Measurements from ENCODE around the gene RMI1.

- TF ChIP-seq, protein P1, sequence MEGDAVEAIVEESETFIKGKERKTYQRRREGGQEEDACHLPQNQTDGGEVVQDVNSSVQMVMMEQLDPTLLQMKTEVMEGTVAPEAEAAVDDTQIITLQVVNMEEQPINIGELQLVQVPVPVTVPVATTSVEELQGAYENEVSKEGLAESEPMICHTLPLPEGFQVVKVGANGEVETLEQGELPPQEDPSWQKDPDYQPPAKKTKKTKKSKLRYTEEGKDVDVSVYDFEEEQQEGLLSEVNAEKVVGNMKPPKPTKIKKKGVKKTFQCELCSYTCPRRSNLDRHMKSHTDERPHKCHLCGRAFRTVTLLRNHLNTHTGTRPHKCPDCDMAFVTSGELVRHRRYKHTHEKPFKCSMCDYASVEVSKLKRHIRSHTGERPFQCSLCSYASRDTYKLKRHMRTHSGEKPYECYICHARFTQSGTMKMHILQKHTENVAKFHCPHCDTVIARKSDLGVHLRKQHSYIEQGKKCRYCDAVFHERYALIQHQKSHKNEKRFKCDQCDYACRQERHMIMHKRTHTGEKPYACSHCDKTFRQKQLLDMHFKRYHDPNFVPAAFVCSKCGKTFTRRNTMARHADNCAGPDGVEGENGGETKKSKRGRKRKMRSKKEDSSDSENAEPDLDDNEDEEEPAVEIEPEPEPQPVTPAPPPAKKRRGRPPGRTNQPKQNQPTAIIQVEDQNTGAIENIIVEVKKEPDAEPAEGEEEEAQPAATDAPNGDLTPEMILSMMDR (IDR thresholded peaks at IDR 0.05; ENCODE audit: insufficient read depth, low read length), result no peak
- TF ChIP-seq SPI1 (IDR thresholded peaks at IDR 0.05; ENCODE audit: borderline replicate concordance, low read depth) (no peak), POLR2AphosphoS5 (IDR thresholded peaks at IDR 0.05; ENCODE audit: low read depth) (no peak; the same call in 1 of the 2 replicates), GABPA (IDR thresholded peaks at IDR 0.05; ENCODE audit: low read depth) (no peak)
- TF ChIP-seq, protein P2, sequence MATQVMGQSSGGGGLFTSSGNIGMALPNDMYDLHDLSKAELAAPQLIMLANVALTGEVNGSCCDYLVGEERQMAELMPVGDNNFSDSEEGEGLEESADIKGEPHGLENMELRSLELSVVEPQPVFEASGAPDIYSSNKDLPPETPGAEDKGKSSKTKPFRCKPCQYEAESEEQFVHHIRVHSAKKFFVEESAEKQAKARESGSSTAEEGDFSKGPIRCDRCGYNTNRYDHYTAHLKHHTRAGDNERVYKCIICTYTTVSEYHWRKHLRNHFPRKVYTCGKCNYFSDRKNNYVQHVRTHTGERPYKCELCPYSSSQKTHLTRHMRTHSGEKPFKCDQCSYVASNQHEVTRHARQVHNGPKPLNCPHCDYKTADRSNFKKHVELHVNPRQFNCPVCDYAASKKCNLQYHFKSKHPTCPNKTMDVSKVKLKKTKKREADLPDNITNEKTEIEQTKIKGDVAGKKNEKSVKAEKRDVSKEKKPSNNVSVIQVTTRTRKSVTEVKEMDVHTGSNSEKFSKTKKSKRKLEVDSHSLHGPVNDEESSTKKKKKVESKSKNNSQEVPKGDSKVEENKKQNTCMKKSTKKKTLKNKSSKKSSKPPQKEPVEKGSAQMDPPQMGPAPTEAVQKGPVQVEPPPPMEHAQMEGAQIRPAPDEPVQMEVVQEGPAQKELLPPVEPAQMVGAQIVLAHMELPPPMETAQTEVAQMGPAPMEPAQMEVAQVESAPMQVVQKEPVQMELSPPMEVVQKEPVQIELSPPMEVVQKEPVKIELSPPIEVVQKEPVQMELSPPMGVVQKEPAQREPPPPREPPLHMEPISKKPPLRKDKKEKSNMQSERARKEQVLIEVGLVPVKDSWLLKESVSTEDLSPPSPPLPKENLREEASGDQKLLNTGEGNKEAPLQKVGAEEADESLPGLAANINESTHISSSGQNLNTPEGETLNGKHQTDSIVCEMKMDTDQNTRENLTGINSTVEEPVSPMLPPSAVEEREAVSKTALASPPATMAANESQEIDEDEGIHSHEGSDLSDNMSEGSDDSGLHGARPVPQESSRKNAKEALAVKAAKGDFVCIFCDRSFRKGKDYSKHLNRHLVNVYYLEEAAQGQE (IDR thresholded peaks at IDR 0.05; ENCODE audit: insufficient replicate concordance, low read depth), result no peak
Measured at GRCh38 chr9:83981126-83981871, 694 bp downstream of the RMI1 start.

Data from HL-60 (cell line).